GM23248 (cell line): ENCODE measurements around the gene L3HYPDH.

Experiments used
- EZH2 ChIP-seq: fragments of 200-600 bp; sonication (generic); IDR thresholded peaks from 2 replicates; pipeline ENCODE4 v1.6.1; 2018; ENCODE audit warnings: antibody characterized with exemption, mild to moderate bottlenecking; ENCODE audit not compliant: insufficient read depth, poor library complexity, severe bottlenecking
- EZH2phosphoT487 ChIP-seq: fragments of 200-600 bp; sonication (generic); IDR thresholded peaks from 2 replicates; pipeline ENCODE4 v1.6.1; 2018; ENCODE audit warnings: antibody characterized with exemption, moderate library complexity, mild to moderate bottlenecking, low read depth; ENCODE audit not compliant: insufficient read depth

- TF ChIP-seq EZH2phosphoT487: no peak
- no peak for TF ChIP-seq EZH2
These were observed 49.1 kb downstream of the L3HYPDH start for GRCh38 chr14:59435101-59435500.
